SK-N-SH (cell line): ENCODE results near the gene MBD3L4. TPM values are rescaled to one million over a fixed set of nuclear protein-coding genes. Genes with fewer than 3 reads are reported as not detected.

Experiments
- CTCF ChIA-PET: fragments of 300-600, 350-600 bp; formaldehyde crosslinking; extraction: SDS; loops from one replicate; lab custom pipeline; 2021; lab: Yijun Ruan, JAX
- POLR2A ChIA-PET: fragments of 350-600 bp; sonication (Branson Sonifier 250); formaldehyde crosslinking; extraction: SDS; loops from one replicate; lab custom pipeline; 2020; ENCODE audit warnings: antibody characterized with exemption, inconsistent platforms; lab: Yijun Ruan, JAX
- DNase-seq: peaks from one replicate; pipeline ENCODE4 v3.0.0; 2012
- H2AFZ ChIP-seq: fragments of 200-600 bp; sonication (generic); 2 replicates; pipeline ENCODE4 v1.8.1; 2016; ENCODE audit warnings: antibody characterized with exemption, mild to moderate bottlenecking, low read depth
- H3F3A ChIP-seq: fragments of 200-600 bp; sonication (generic); replicated peaks from 2 replicates; pipeline ENCODE3; 2016; ENCODE audit warnings: antibody characterized with exemption, mild to moderate bottlenecking; ENCODE audit not compliant: insufficient read depth
- H3K27ac ChIP-seq, 2 experiments: fragments of 200-500 bp in 1 of 2; fragments of 200-600 bp in 1 of 2; sonication (Bioruptor generic) in 1 of 2; sonication (generic), shearing (Covaris generic) in 1 of 2; 2 replicates each; pipeline versions ENCODE4 v1.5.1 to v1.6.1; 2014 to 2016; ENCODE audit warnings: low read depth in 2 of 2, inconsistent platforms in 1 of 2, low read length in 1 of 2, mild to moderate bottlenecking in 1 of 2, mixed read lengths in 1 of 2
- H3K27me3 ChIP-seq: fragments of 200-600 bp; sonication (generic), shearing (Covaris generic); 2 replicates; pipeline ENCODE4 v1.6.1; 2016; ENCODE audit warnings: mixed run types; ENCODE audit not compliant: insufficient read depth
- H3K36me3 ChIP-seq, 2 experiments: fragments of 200-500 bp in 1 of 2; fragments of 200-600 bp in 1 of 2; sonication (Bioruptor generic) in 1 of 2; sonication (generic) in 1 of 2; replicated peaks in 1 of 2; 2 replicates each; pipeline versions ENCODE3 to v1.5.1; 2014 to 2016; ENCODE audit warnings: low read length in 1 of 2, mild to moderate bottlenecking in 1 of 2; ENCODE audit not compliant: insufficient read depth in 2 of 2, control insufficient read depth in 1 of 2
- H3K4me1 ChIP-seq, 2 experiments: fragments of 200-500 bp in 1 of 2; fragments of 200-600 bp in 1 of 2; sonication (Bioruptor generic) in 1 of 2; sonication (generic), shearing (Covaris generic) in 1 of 2; 2 replicates each; pipeline versions ENCODE4 v1.5.1 to v1.6.1; 2014 to 2016; ENCODE audit warnings: low read depth in 1 of 2, low read length in 1 of 2, mixed run types in 1 of 2; ENCODE audit not compliant: insufficient read depth in 2 of 2, control insufficient read depth in 1 of 2
- H3K4me2 ChIP-seq: fragments of 200-600 bp; sonication (generic), shearing (Covaris generic); 2 replicates; pipeline ENCODE4 v1.6.1; 2017; ENCODE audit warnings: mixed run types
- H3K4me3 ChIP-seq, 2 experiments: fragments of 200-500 bp in 1 of 2; fragments of 200-600 bp in 1 of 2; sonication (Bioruptor generic) in 1 of 2; sonication (generic), shearing (Covaris generic) in 1 of 2; 2 replicates each; pipeline versions ENCODE4 v1.5.1 to v1.8.1; 2014 to 2016; ENCODE audit warnings: low read depth in 2 of 2, inconsistent platforms in 1 of 2, low read length in 1 of 2, mild to moderate bottlenecking in 1 of 2, mixed read lengths in 1 of 2, moderate library complexity in 1 of 2
- H3K79me2 ChIP-seq: fragments of 200-600 bp; sonication (generic); 2 replicates; pipeline ENCODE4 v1.8.1; 2017; ENCODE audit warnings: mild to moderate bottlenecking; ENCODE audit not compliant: insufficient read depth
- H3K9ac ChIP-seq: fragments of 200-600 bp; sonication (generic); 2 replicates; pipeline ENCODE4 v1.6.1; 2017; ENCODE audit warnings: mixed run types
- H3K9me2 ChIP-seq: fragments of 200-600 bp; sonication (generic); 2 replicates; pipeline ENCODE4 v1.6.1; 2017; ENCODE audit warnings: mixed run types
- H3K9me3 ChIP-seq: fragments of 200-600 bp; sonication (generic); 2 replicates; pipeline ENCODE4 v1.6.1; 2017; ENCODE audit warnings: mixed run types, mild to moderate bottlenecking, moderate library complexity
- H4K20me1 ChIP-seq: fragments of 200-600 bp; sonication (generic); 2 replicates; pipeline ENCODE4 v1.6.1; 2017; ENCODE audit warnings: mild to moderate bottlenecking, mixed run types; ENCODE audit not compliant: insufficient read depth
- ELF1 ChIP-seq: IDR thresholded peaks from 2 replicates; pipeline ENCODE4 v1.4.0; 2012
- EP300 ChIP-seq, 2 experiments: IDR thresholded peaks; 2 replicates each; pipeline versions ENCODE4 v1.4.0 to v1.6.1; 2012; ENCODE audit warnings: borderline replicate concordance in 1 of 2, low read depth in 1 of 2, low read length in 1 of 2
- EZH2phosphoT487 ChIP-seq: fragments of 200-600 bp; sonication (generic); IDR thresholded peaks from 2 replicates; pipeline ENCODE4 v1.6.1; 2017; ENCODE audit warnings: low read depth, mixed run types, mild to moderate bottlenecking, antibody characterized with exemption, moderate library complexity, borderline replicate concordance
- FOSL2 ChIP-seq: IDR thresholded peaks from 2 replicates; pipeline ENCODE4 v1.4.0; 2012; ENCODE audit warnings: low read depth, mild to moderate bottlenecking, moderate library complexity, borderline replicate concordance
- FOXJ3 ChIP-seq: sonication (generic); formaldehyde crosslinking; IDR thresholded peaks from 2 replicates; pipeline ENCODE4 v1.5.1; 2020; ENCODE audit warnings: mild to moderate bottlenecking, missing genetic modification reagents
- FOXM1 ChIP-seq: IDR thresholded peaks from 2 replicates; pipeline ENCODE4 v1.4.0; 2012; ENCODE audit warnings: low read depth, mild to moderate bottlenecking
- GABPA ChIP-seq: IDR thresholded peaks from 2 replicates; pipeline ENCODE4 v1.4.0; 2012; ENCODE audit warnings: low read depth, mild to moderate bottlenecking
- NFIC ChIP-seq: IDR thresholded peaks from 2 replicates; pipeline ENCODE4 v1.4.0; 2012; ENCODE audit warnings: borderline replicate concordance
- RXRA ChIP-seq: IDR thresholded peaks from 2 replicates; pipeline ENCODE4 v1.4.0; 2012; ENCODE audit warnings: low read depth, mild to moderate bottlenecking, borderline replicate concordance
- SIN3A ChIP-seq: IDR thresholded peaks from 2 replicates; pipeline ENCODE4 v1.6.1; 2012; ENCODE audit warnings: low read depth, mild to moderate bottlenecking, low read length, moderate library complexity, borderline replicate concordance
- TAF1 ChIP-seq: IDR thresholded peaks from 2 replicates; pipeline ENCODE4 v1.6.1; 2012; ENCODE audit warnings: low read depth, mild to moderate bottlenecking, low read length, moderate library complexity, borderline replicate concordance
- TCF12 ChIP-seq: IDR thresholded peaks from 2 replicates; pipeline ENCODE4 v1.4.0; 2012
- TEAD4 ChIP-seq: IDR thresholded peaks from 2 replicates; pipeline ENCODE4 v1.4.0; 2012; ENCODE audit warnings: mild to moderate bottlenecking, borderline replicate concordance; ENCODE audit not compliant: insufficient read depth
- YY1 ChIP-seq: IDR thresholded peaks from 2 replicates; pipeline ENCODE4 v1.4.0; 2012; ENCODE audit warnings: low read depth, mild to moderate bottlenecking
- WGBS: methylation state at CpG from one replicate; pipeline ENCODE4 v1.1.6; 2017; ENCODE audit warnings: low lambda C conversion rate; 5-methylcytosine and 5-hydroxymethylcytosine counted together
- polyA plus RNA-seq, 3 experiments: library from polyadenylated mRNA; depleted of rRNA; stranded (reverse); fragments of >200 nt; gene quantifications; 2 replicates each; pipeline ENCODE4 v1.2.3, GENCODE V29; 2012
- TF ChIP-seq, protein P1 (sequence below): IDR thresholded peaks from 2 replicates; pipeline ENCODE4; 2012
- TF ChIP-seq, protein P2 (sequence below): IDR thresholded peaks from 2 replicates; pipeline ENCODE4 v1.4.0; 2012; ENCODE audit warnings: low read depth
- TF ChIP-seq, protein P3 (sequence below): fragments of 150-350 bp; IDR thresholded peaks from 2 replicates; pipeline ENCODE4 v1.6.1; 2016; ENCODE audit warnings: mild to moderate bottlenecking, low read depth, low read length
- TF ChIP-seq, protein P4 (sequence below): IDR thresholded peaks from 2 replicates; pipeline ENCODE4 v1.4.0; 2012; ENCODE audit warnings: low read depth, borderline replicate concordance

Gene MBD3L4
- polyA plus RNA-seq, 1 of the 3 experiments (the other 2 are of a cell fraction) = not detected

- H3K4me3 ChIP-seq = no peak overlapping the region; a peak in 1 of 4 replicates
- CTCF ChIA-PET = no interaction called here
- POLR2A ChIA-PET = no interaction called here
Observed at GRCh38 chr19:7076151-7076550, 36.2 kb upstream of the MBD3L4 start.

More at GRCh38 chr19:7076151-7076550, 36.2 kb upstream of the MBD3L4 start:
- TF ChIP-seq, protein P1, sequence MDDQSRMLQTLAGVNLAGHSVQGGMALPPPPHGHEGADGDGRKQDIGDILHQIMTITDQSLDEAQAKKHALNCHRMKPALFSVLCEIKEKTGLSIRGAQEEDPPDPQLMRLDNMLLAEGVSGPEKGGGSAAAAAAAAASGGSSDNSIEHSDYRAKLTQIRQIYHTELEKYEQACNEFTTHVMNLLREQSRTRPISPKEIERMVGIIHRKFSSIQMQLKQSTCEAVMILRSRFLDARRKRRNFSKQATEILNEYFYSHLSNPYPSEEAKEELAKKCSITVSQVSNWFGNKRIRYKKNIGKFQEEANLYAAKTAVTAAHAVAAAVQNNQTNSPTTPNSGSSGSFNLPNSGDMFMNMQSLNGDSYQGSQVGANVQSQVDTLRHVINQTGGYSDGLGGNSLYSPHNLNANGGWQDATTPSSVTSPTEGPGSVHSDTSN = no peak
- TF ChIP-seq FOXJ3 (CRISPR knock-in tag) = no peak
- TF ChIP-seq FOSL2 = no peak
- no peak for TF ChIP-seq EZH2phosphoT487
- no peak for TF ChIP-seq FOXM1
- no peak for TF ChIP-seq ELF1
- TF ChIP-seq TEAD4 = no peak
- TF ChIP-seq TAF1 = no peak
- TF ChIP-seq GABPA = no peak
- TF ChIP-seq EP300 (IDR thresholded peaks at IDR 0.05; ENCODE audit: borderline replicate concordance in 1 of 2, low read depth in 1 of 2, low read length in 1 of 2) = no peak
- TF ChIP-seq, protein P2, sequence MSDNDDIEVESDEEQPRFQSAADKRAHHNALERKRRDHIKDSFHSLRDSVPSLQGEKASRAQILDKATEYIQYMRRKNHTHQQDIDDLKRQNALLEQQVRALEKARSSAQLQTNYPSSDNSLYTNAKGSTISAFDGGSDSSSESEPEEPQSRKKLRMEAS = no peak
- TF ChIP-seq, protein P3, sequence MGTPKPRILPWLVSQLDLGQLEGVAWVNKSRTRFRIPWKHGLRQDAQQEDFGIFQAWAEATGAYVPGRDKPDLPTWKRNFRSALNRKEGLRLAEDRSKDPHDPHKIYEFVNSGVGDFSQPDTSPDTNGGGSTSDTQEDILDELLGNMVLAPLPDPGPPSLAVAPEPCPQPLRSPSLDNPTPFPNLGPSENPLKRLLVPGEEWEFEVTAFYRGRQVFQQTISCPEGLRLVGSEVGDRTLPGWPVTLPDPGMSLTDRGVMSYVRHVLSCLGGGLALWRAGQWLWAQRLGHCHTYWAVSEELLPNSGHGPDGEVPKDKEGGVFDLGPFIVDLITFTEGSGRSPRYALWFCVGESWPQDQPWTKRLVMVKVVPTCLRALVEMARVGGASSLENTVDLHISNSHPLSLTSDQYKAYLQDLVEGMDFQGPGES = no peak
- TF ChIP-seq RXRA = no peak
- TF ChIP-seq YY1 = no peak
- no peak for TF ChIP-seq SIN3A
- TF ChIP-seq TCF12 = no peak
- TF ChIP-seq, protein P4, sequence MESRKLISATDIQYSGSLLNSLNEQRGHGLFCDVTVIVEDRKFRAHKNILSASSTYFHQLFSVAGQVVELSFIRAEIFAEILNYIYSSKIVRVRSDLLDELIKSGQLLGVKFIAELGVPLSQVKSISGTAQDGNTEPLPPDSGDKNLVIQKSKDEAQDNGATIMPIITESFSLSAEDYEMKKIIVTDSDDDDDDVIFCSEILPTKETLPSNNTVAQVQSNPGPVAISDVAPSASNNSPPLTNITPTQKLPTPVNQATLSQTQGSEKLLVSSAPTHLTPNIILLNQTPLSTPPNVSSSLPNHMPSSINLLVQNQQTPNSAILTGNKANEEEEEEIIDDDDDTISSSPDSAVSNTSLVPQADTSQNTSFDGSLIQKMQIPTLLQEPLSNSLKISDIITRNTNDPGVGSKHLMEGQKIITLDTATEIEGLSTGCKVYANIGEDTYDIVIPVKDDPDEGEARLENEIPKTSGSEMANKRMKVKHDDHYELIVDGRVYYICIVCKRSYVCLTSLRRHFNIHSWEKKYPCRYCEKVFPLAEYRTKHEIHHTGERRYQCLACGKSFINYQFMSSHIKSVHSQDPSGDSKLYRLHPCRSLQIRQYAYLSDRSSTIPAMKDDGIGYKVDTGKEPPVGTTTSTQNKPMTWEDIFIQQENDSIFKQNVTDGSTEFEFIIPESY = no peak
- TF ChIP-seq NFIC = no peak
- Histone ChIP-seq H3K9me3 (peaks cover 22% of the 10 kb centered on the region), H3F3A (peaks cover 19% of the 10 kb centered on the region), H3K4me2 (no peak overlapping the region), H3K79me2 (peaks cover 3% of the 10 kb centered on the region), H3K27me3 (no peaks in the 10 kb centered on the region), H3K4me1 (no peaks in the 10 kb centered on the region), H4K20me1 (no peaks in the 10 kb centered on the region), H3K36me3 (peaks cover 67 to 93% of the 10 kb centered on the region in 2 experiments), H3K27ac (no peak overlapping the region), H3K9me2 (no peaks in the 10 kb centered on the region), H3K9ac (no peak overlapping the region), H2AFZ (no peak overlapping the region)
- WGBS = 97% methylated on average over 5 of the region's 6 CpGs
- no peak for DNase-seq
